Activated CD4-positive, alpha-beta T cell treated with anti-CD3 and anti-CD28 coated beads for 36 hours (primary cell): ENCODE measurements around the gene CACNB4. TPM values are rescaled to one million over a fixed set of nuclear protein-coding genes. Genes with fewer than 3 reads are reported as not detected.
"Not testable (repeated sequence)": the region's sequence is repeated elsewhere in the genome, so short reads cannot be mapped to it uniquely, and the experiment has no call there.

ENCODE experiments used
- ATAC-seq: fragments of 200-7000 bp; cut with Tn5 transposase; one replicate; pipeline ENCODE4 v1.10.0; 2021; ENCODE audit warnings: mild to moderate bottlenecking, moderate library complexity
- CTCF ChIA-PET: fragments of 350-600 bp; sonication (Branson Sonifier 250); formaldehyde crosslinking; loops from one replicate; lab custom pipeline; 2021; ENCODE audit warnings: antibody characterized with exemption; lab: Charles Lee
- POLR2A ChIA-PET: fragments of 350-600 bp; sonication (Branson Sonifier 250); formaldehyde crosslinking; loops from one replicate; lab custom pipeline; 2021; ENCODE audit warnings: antibody characterized with exemption, inconsistent platforms; lab: Charles Lee
- DNase-seq: peaks from one replicate; pipeline ENCODE4 v3.0.0-alpha.2; 2020
- H3K27ac Mint-ChIP-seq: one replicate; pipeline ENCODE4 v1.8.0; 2021; ENCODE audit warnings: mixed read lengths
- H3K27me3 Mint-ChIP-seq: one replicate; pipeline ENCODE4 v1.8.0; 2021; ENCODE audit warnings: mixed read lengths
- H3K36me3 Mint-ChIP-seq: one replicate; pipeline ENCODE4 v1.8.0; 2021; ENCODE audit warnings: low read depth, mixed read lengths
- H3K4me1 Mint-ChIP-seq: one replicate; pipeline ENCODE4 v1.8.0; 2021; ENCODE audit warnings: mixed read lengths
- H3K4me3 Mint-ChIP-seq: one replicate; pipeline ENCODE4 v1.8.0; 2021; ENCODE audit warnings: mild to moderate bottlenecking, moderate library complexity, mixed read lengths
- H3K9me3 Mint-ChIP-seq: one replicate; pipeline ENCODE4 v1.8.0; 2021; ENCODE audit warnings: low read depth, mixed read lengths
- intact Hi-C, 2 experiments: fragments of 100-400 bp; cut with DNase I in 1 of 2; cut with micrococcal nuclease in 1 of 2; formaldehyde crosslinking; loops; one replicate each; pipeline versions ENCODE4 v1.14.2 to v1.15.1; 2022 to 2024; cut with DNase I, micrococcal nuclease
- total RNA-seq, 2 experiments: library from RNA; stranded (reverse); gene quantifications; one replicate each; pipeline ENCODE4 v1.2.3, GENCODE V29; 2021

CACNB4 gene
- total RNA-seq, 2 experiments from 2014 or later = 0.26 to 0.37 TPM

- CTCF ChIA-PET = no interaction called here
- POLR2A ChIA-PET = interaction anchor here (0.6 kb wide), 1 partner anchor 71 kb away, joined by 3 read pairs; no protein-coding TSS in a partner anchor
- no peak overlapping the region for H3K4me3 Mint-ChIP-seq
- no peak for DNase-seq
- H3K27me3 Mint-ChIP-seq = peaks cover 26% of the 10 kb centered on the region
- intact Hi-C loops = no loop called here
- no peaks in the 10 kb centered on the region for H3K9me3 Mint-ChIP-seq
- no peak overlapping the region for H3K27ac Mint-ChIP-seq
- no peak for ATAC-seq
- no peaks in the 10 kb centered on the region for H3K36me3 Mint-ChIP-seq
- H3K4me1 Mint-ChIP-seq = peaks cover 7% of the 10 kb centered on the region
Observed at GRCh38 chr2:152103271-152103670, 4.4 kb upstream of the CACNB4 start.

GRCh38 chr2:152100961-152101360 lies 2.1 kb upstream of the CACNB4 start:
- no peak overlapping the region for H3K4me3 Mint-ChIP-seq
- ATAC-seq (no peak), DNase-seq (no peak)
- H3K27me3 Mint-ChIP-seq = peaks cover 38% of the 10 kb centered on the region
- POLR2A ChIA-PET = no interaction called here
- H3K4me1 Mint-ChIP-seq = peaks cover 15% of the 10 kb centered on the region
- no peaks in the 10 kb centered on the region for H3K9me3 Mint-ChIP-seq
- CTCF ChIA-PET = interaction anchor here (0.6 kb wide), 2 partner anchors 62 to 76 kb away, joined by 4 read pairs; no protein-coding TSS in a partner anchor
- H3K36me3 Mint-ChIP-seq = no peaks in the 10 kb centered on the region
- H3K27ac Mint-ChIP-seq = no peak overlapping the region
- intact Hi-C loops = no loop called here

- peak; percentile 13 for DNase-seq
- H3K27ac Mint-ChIP-seq = no peak overlapping the region
- peaks cover 15% of the 10 kb centered on the region for H3K4me1 Mint-ChIP-seq
- ChIA-PET POLR2A (no interaction called here), CTCF (no interaction called here)
- ATAC-seq = peak; percentile 55
- H3K9me3 Mint-ChIP-seq = no peaks in the 10 kb centered on the region
- peak overlapping the region; percentile 69 for H3K4me3 Mint-ChIP-seq
- intact Hi-C loops = no loop called here
- peaks cover 44% of the 10 kb centered on the region for H3K27me3 Mint-ChIP-seq
- no peaks in the 10 kb centered on the region for H3K36me3 Mint-ChIP-seq
Observed at GRCh38 chr2:152099367-152100050, 665 bp upstream of the CACNB4 start.

- CTCF ChIA-PET = interaction anchor here (0.6 to 1.2 kb wide), 2 partner anchors 10 to 15 kb away, joined by 3 read pairs; no protein-coding TSS in a partner anchor
- ATAC-seq (no peak), DNase-seq (peak; percentile 22)
- intact Hi-C loops = no loop called here
- peaks cover 44% of the 10 kb centered on the region for H3K27me3 Mint-ChIP-seq
- no peaks in the 10 kb centered on the region for H3K9me3 Mint-ChIP-seq
- no peak overlapping the region for H3K27ac Mint-ChIP-seq
- POLR2A ChIA-PET = no interaction called here
- peak overlapping the region; percentile 65 for H3K4me3 Mint-ChIP-seq
- H3K36me3 Mint-ChIP-seq = no peaks in the 10 kb centered on the region
- peaks cover 15% of the 10 kb centered on the region for H3K4me1 Mint-ChIP-seq
Observed at GRCh38 chr2:152097801-152098495, 896 bp downstream of the CACNB4 start.

- DNase-seq = no peak
- H3K27me3 Mint-ChIP-seq = peaks cover 42% of the 10 kb centered on the region
- H3K36me3 Mint-ChIP-seq = no peaks in the 10 kb centered on the region
- intact Hi-C loops = no loop called here
- CTCF ChIA-PET = interaction anchor here (0.6 to 1.2 kb wide), 2 partner anchors 11 to 15 kb away, joined by 3 read pairs; no protein-coding TSS in a partner anchor
- POLR2A ChIA-PET = no interaction called here
- H3K4me3 Mint-ChIP-seq = peak overlapping the region; percentile 65
- ATAC-seq = no peak
- H3K27ac Mint-ChIP-seq = no peak overlapping the region
- peaks cover 15% of the 10 kb centered on the region for H3K4me1 Mint-ChIP-seq
- H3K9me3 Mint-ChIP-seq = no peaks in the 10 kb centered on the region
Observed at GRCh38 chr2:152097290-152097800, 1.5 kb downstream of the CACNB4 start.

GRCh38 chr2:152095146-152095545 lies 3.7 kb downstream of the CACNB4 start:
- ChIA-PET POLR2A (interaction anchor here (0.7 kb wide), 1 partner anchor 81 kb away, joined by 4 read pairs; no protein-coding TSS in a partner anchor), CTCF (no interaction called here)
- no peak overlapping the region for H3K4me3 Mint-ChIP-seq
- no peak for DNase-seq
- ATAC-seq = no peak
- H3K27me3 Mint-ChIP-seq = peaks cover 33% of the 10 kb centered on the region
- H3K9me3 Mint-ChIP-seq = no peaks in the 10 kb centered on the region
- no peak overlapping the region for H3K27ac Mint-ChIP-seq
- intact Hi-C loops = no loop called here
- H3K36me3 Mint-ChIP-seq = no peaks in the 10 kb centered on the region
- peaks cover 15% of the 10 kb centered on the region for H3K4me1 Mint-ChIP-seq

GRCh38 chr2:152094014-152094413 lies 4.8 kb downstream of the CACNB4 start:
- no peak for ATAC-seq
- Mint-ChIP-seq H3K4me3 (no peak overlapping the region), H3K27ac (no peak overlapping the region), H3K36me3 (no peaks in the 10 kb centered on the region), H3K4me1 (peaks cover 8% of the 10 kb centered on the region), H3K27me3 (peaks cover 23% of the 10 kb centered on the region), H3K9me3 (no peaks in the 10 kb centered on the region)
- no peak for DNase-seq
- ChIA-PET POLR2A (no interaction called here), CTCF (no interaction called here)
- intact Hi-C loops = no loop called here

GRCh38 chr2:152093464-152093863 lies 5.4 kb downstream of the CACNB4 start:
- no peak for ATAC-seq
- Mint-ChIP-seq H3K36me3 (no peaks in the 10 kb centered on the region), H3K9me3 (no peaks in the 10 kb centered on the region), H3K27ac (no peak overlapping the region), H3K27me3 (peaks cover 23% of the 10 kb centered on the region), H3K4me1 (peaks cover 8% of the 10 kb centered on the region), H3K4me3 (no peak overlapping the region)
- intact Hi-C loops = no loop called here
- ChIA-PET POLR2A (no interaction called here), CTCF (no interaction called here)
- no peak for DNase-seq

GRCh38 chr2:152092095-152092494 lies 6.7 kb downstream of the CACNB4 start:
- no peak overlapping the region for H3K27ac Mint-ChIP-seq
- ChIA-PET POLR2A (no interaction called here), CTCF (interaction anchor here (0.9 kb wide), 1 partner anchor 11 kb away, joined by 3 read pairs; no protein-coding TSS in a partner anchor)
- peaks cover 14% of the 10 kb centered on the region for H3K27me3 Mint-ChIP-seq
- intact Hi-C loops = no loop called here
- no peaks in the 10 kb centered on the region for H3K4me1 Mint-ChIP-seq
- no peak for DNase-seq
- H3K36me3 Mint-ChIP-seq = no peaks in the 10 kb centered on the region
- no peaks in the 10 kb centered on the region for H3K9me3 Mint-ChIP-seq
- no peak overlapping the region for H3K4me3 Mint-ChIP-seq
- ATAC-seq = no peak

GRCh38 chr2:152090726-152091125 lies 8.1 kb downstream of the CACNB4 start:
- DNase-seq, H3K36me3 Mint-ChIP-seq, H3K27ac Mint-ChIP-seq, H3K9me3 Mint-ChIP-seq, POLR2A ChIA-PET, ATAC-seq, H3K4me3 Mint-ChIP-seq, H3K4me1 Mint-ChIP-seq, intact Hi-C loops: not testable (repeated sequence)
- H3K27me3 Mint-ChIP-seq = peaks cover 10% of the 10 kb centered on the region
- CTCF ChIA-PET = interaction anchor here (1.1 kb wide), 1 partner anchor 12 kb away, joined by 3 read pairs; no protein-coding TSS in a partner anchor

- intact Hi-C loops = no loop called here
- ChIA-PET POLR2A (no interaction called here), CTCF (no interaction called here)
- Mint-ChIP-seq H3K4me1 (no peaks in the 10 kb centered on the region), H3K27me3 (peaks cover 4% of the 10 kb centered on the region), H3K4me3 (no peak overlapping the region), H3K36me3 (no peaks in the 10 kb centered on the region), H3K27ac (no peak overlapping the region), H3K9me3 (no peaks in the 10 kb centered on the region)
- ATAC-seq (no peak), DNase-seq (no peak)
Observed at GRCh38 chr2:152089238-152089637, 9.6 kb downstream of the CACNB4 start.
